ENCODE results near the gene ZBTB7C. TPM values are rescaled to one million over a fixed set of nuclear protein-coding genes. Genes with fewer than 3 reads are reported as not detected.

The ZBTB7C gene
- total RNA-seq, 1 donor from 2014 or later = 0.67 TPM

- no peak for DNase-seq (ENCODE audit: low spot score)
- Mint-ChIP-seq H3K27me3 (ENCODE audit: unreplicated experiment) (peaks cover 4% of the 10 kb centered on the region), H3K4me1 (ENCODE audit: unreplicated experiment) (peaks cover 15% of the 10 kb centered on the region), H3K27ac (ENCODE audit: unreplicated experiment) (no peak overlapping the region), H3K4me3 (ENCODE audit: unreplicated experiment) (no peak overlapping the region), H3K9me3 (ENCODE audit: unreplicated experiment) (no peaks in the 10 kb centered on the region), H3K36me3 (ENCODE audit: low read depth, unreplicated experiment) (no peaks in the 10 kb centered on the region)
- TF ChIP-seq CTCF (IDR thresholded peaks at IDR 0.05; ENCODE audit: unreplicated experiment) = no peak
Observed at GRCh38 chr18:48125724-48126123, 283.5 kb downstream of the ZBTB7C start.

- TF ChIP-seq CTCF (IDR thresholded peaks at IDR 0.05; ENCODE audit: unreplicated experiment) = no peak
- H3K4me3 Mint-ChIP-seq (ENCODE audit: unreplicated experiment) = no peak overlapping the region
- H3K4me1 Mint-ChIP-seq (ENCODE audit: unreplicated experiment) = peaks cover 15% of the 10 kb centered on the region
- DNase-seq (ENCODE audit: low spot score) = no peak
- no peaks in the 10 kb centered on the region for H3K36me3 Mint-ChIP-seq (ENCODE audit: low read depth, unreplicated experiment)
- peaks cover 2% of the 10 kb centered on the region for H3K27me3 Mint-ChIP-seq (ENCODE audit: unreplicated experiment)
- no peak overlapping the region for H3K27ac Mint-ChIP-seq (ENCODE audit: unreplicated experiment)
- H3K9me3 Mint-ChIP-seq (ENCODE audit: unreplicated experiment) = no peaks in the 10 kb centered on the region
Observed at GRCh38 chr18:48124857-48125626, 284.1 kb downstream of the ZBTB7C start.

GRCh38 chr18:48123941-48124340 is 285.2 kb downstream of the ZBTB7C start:
- no peak for TF ChIP-seq CTCF (IDR thresholded peaks at IDR 0.05; ENCODE audit: unreplicated experiment)
- Mint-ChIP-seq H3K27me3 (ENCODE audit: unreplicated experiment) (peaks cover 2% of the 10 kb centered on the region), H3K36me3 (ENCODE audit: low read depth, unreplicated experiment) (no peaks in the 10 kb centered on the region), H3K27ac (ENCODE audit: unreplicated experiment) (no peak overlapping the region), H3K4me3 (ENCODE audit: unreplicated experiment) (no peak overlapping the region), H3K4me1 (ENCODE audit: unreplicated experiment) (peaks cover 15% of the 10 kb centered on the region), H3K9me3 (ENCODE audit: unreplicated experiment) (no peaks in the 10 kb centered on the region)
- no peak for DNase-seq (ENCODE audit: low spot score)

GRCh38 chr18:48123324-48123723 is 285.9 kb downstream of the ZBTB7C start:
- Mint-ChIP-seq H3K9me3 (ENCODE audit: unreplicated experiment) (no peaks in the 10 kb centered on the region), H3K27me3 (ENCODE audit: unreplicated experiment) (peaks cover 2% of the 10 kb centered on the region)
- TF ChIP-seq CTCF (IDR thresholded peaks at IDR 0.05; ENCODE audit: unreplicated experiment) = no peak

GRCh38 chr18:48122816-48123215 is 286.4 kb downstream of the ZBTB7C start:
- Mint-ChIP-seq H3K4me3 (ENCODE audit: unreplicated experiment) (no peak overlapping the region), H3K9me3 (ENCODE audit: unreplicated experiment) (no peaks in the 10 kb centered on the region), H3K27me3 (ENCODE audit: unreplicated experiment) (peaks cover 2% of the 10 kb centered on the region), H3K4me1 (ENCODE audit: unreplicated experiment) (peaks cover 15% of the 10 kb centered on the region), H3K27ac (ENCODE audit: unreplicated experiment) (no peak overlapping the region), H3K36me3 (ENCODE audit: low read depth, unreplicated experiment) (no peaks in the 10 kb centered on the region)
- no peak for DNase-seq (ENCODE audit: low spot score)
- TF ChIP-seq CTCF (IDR thresholded peaks at IDR 0.05; ENCODE audit: unreplicated experiment) = no peak

More at GRCh38 chr18:48123324-48123723, 285.9 kb downstream of the ZBTB7C start:
- peaks cover 15% of the 10 kb centered on the region for H3K4me1 Mint-ChIP-seq (ENCODE audit: unreplicated experiment)
- H3K36me3 Mint-ChIP-seq (ENCODE audit: low read depth, unreplicated experiment) = no peaks in the 10 kb centered on the region
- DNase-seq (ENCODE audit: low spot score) = no peak
- no peak overlapping the region for H3K27ac Mint-ChIP-seq (ENCODE audit: unreplicated experiment)
- no peak overlapping the region for H3K4me3 Mint-ChIP-seq (ENCODE audit: unreplicated experiment)

Data from endothelial cell (in vitro differentiated cells).